OCI-LY7 (cell line): ENCODE measurements around the gene TTYH1. TPM values are rescaled to one million over a fixed set of nuclear protein-coding genes. Genes with fewer than 3 reads are reported as not detected.
A peak's percentile ranks its signal among the peaks of the same experiment; 100 is the strongest.

ENCODE experiments used
- BruUV-seq: library from RNA; stranded (reverse); fragments of 400-500 nt; replicated peaks from 2 replicates; lab custom pipeline; 2021; lab: Mats Ljungman, UMichigan
- CTCF ChIA-PET: fragments of 300-600 bp; sonication (Branson Sonifier 250); formaldehyde crosslinking; loops from one replicate; lab custom pipeline; 2022; ENCODE audit warnings: antibody characterized with exemption; ENCODE audit not compliant: unreplicated experiment; lab: Charles Lee
- POLR2A ChIA-PET: fragments of 300-600 bp; sonication (Branson Sonifier 250); formaldehyde crosslinking; loops from one replicate; lab custom pipeline; 2022; ENCODE audit warnings: antibody characterized with exemption; lab: Charles Lee
- DNase-seq: peaks from one replicate; pipeline ENCODE4 v3.0.0-alpha.2; 2015; ENCODE audit warnings: low spot score
- H2AFZ ChIP-seq: fragments of 200-600 bp; sonication (generic), shearing (Covaris generic); 2 replicates; pipeline ENCODE4 v1.6.1; 2014; ENCODE audit warnings: mild to moderate bottlenecking, antibody characterized with exemption, low read length, moderate library complexity
- H3K27ac ChIP-seq: fragments of 200-600 bp; sonication (generic); 2 replicates; pipeline ENCODE4 v1.5.1; 2014; ENCODE audit warnings: mixed run types, low read depth, mild to moderate bottlenecking, moderate library complexity, low read length, inconsistent platforms; ENCODE audit not compliant: poor library complexity, severe bottlenecking
- H3K36me3 ChIP-seq: fragments of 200-600 bp; sonication (generic); 2 replicates; pipeline ENCODE4 v1.6.1; 2014; ENCODE audit warnings: mild to moderate bottlenecking, antibody characterized with exemption, low read length, moderate library complexity, mixed read lengths; ENCODE audit not compliant: insufficient read depth
- H3K4me1 ChIP-seq: fragments of 200-600 bp; sonication (generic); 2 replicates; pipeline ENCODE4 v1.5.1; 2014; ENCODE audit warnings: mild to moderate bottlenecking, low read length; ENCODE audit not compliant: insufficient read depth, poor library complexity, severe bottlenecking
- H3K4me2 ChIP-seq: fragments of 200-600 bp; sonication (generic); 2 replicates; pipeline ENCODE4 v1.6.1; 2014; ENCODE audit warnings: mild to moderate bottlenecking, low read length
- H3K4me3 ChIP-seq: fragments of 200-600 bp; sonication (generic); 2 replicates; pipeline ENCODE4 v1.5.1; 2014; ENCODE audit warnings: mild to moderate bottlenecking, low read depth, low read length; ENCODE audit not compliant: poor library complexity, severe bottlenecking
- H3K79me2 ChIP-seq: fragments of 200-600 bp; sonication (generic); 2 replicates; pipeline ENCODE4 v1.6.1; 2016; ENCODE audit warnings: low read depth, mild to moderate bottlenecking, low read length, moderate library complexity, mixed read lengths; ENCODE audit not compliant: insufficient read depth
- H3K9me2 ChIP-seq: fragments of 200-600 bp; sonication (generic); 2 replicates; pipeline ENCODE4 v1.6.1; 2016; ENCODE audit warnings: mild to moderate bottlenecking, low read length, mixed read lengths; ENCODE audit not compliant: insufficient read depth
- H3K9me3 ChIP-seq: fragments of 200-600 bp; sonication (generic); 2 replicates; pipeline ENCODE4 v1.6.1; 2014; ENCODE audit warnings: mild to moderate bottlenecking, mixed run types, low read length, mixed read lengths
- H4K20me1 ChIP-seq: fragments of 200-600 bp; sonication (generic); 2 replicates; pipeline ENCODE4 v1.6.1; 2014; ENCODE audit warnings: mild to moderate bottlenecking, antibody characterized with exemption, low read length, moderate library complexity, mixed read lengths; ENCODE audit not compliant: insufficient read depth
- CTCF ChIP-seq: fragments of 200-600 bp; sonication (generic); conservative IDR thresholded peaks from 2 replicates; pipeline ENCODE4 v1.5.1; 2014; ENCODE audit warnings: mild to moderate bottlenecking, antibody characterized with exemption, low read length, moderate library complexity, mixed read lengths
- EZH2phosphoT487 ChIP-seq: fragments of 200-600 bp; sonication (generic); IDR thresholded peaks from 2 replicates; pipeline ENCODE4 v1.6.1; 2018; ENCODE audit warnings: low read depth, borderline replicate concordance, mild to moderate bottlenecking, mixed run types, antibody characterized with exemption, low read length, moderate library complexity, mixed read lengths
- intact Hi-C: fragments of 100-400 bp; cut with micrococcal nuclease; formaldehyde crosslinking; loops from one replicate; pipeline ENCODE4 v1.10.0; 2022; ENCODE audit not compliant: unreplicated experiment
- total RNA-seq, 2 experiments: library from RNA; depleted of rRNA in 1 of 2; stranded (reverse); fragments of >200 nt in 1 of 2; shearing (Covaris generic) in 1 of 2; gene quantifications; 2 replicates each; pipeline ENCODE4 v1.2.3, GENCODE V29; 2014 to 2022

TTYH1 gene
- total RNA-seq, 2 experiments from 2014 or later: 0.53 TPM; not detected in 1

- peaks cover 26% of the 10 kb centered on the region for H3K4me1 ChIP-seq
- H3K36me3 ChIP-seq: peaks cover 67% of the 10 kb centered on the region
- H2AFZ ChIP-seq: peak within 1 kb of the TSS; percentile 68; the same call in 1 of the 2 replicates
- peak within 1 kb of the TSS; percentile 98 for H3K4me3 ChIP-seq
- peak; percentile 98 for DNase-seq
- peak within 1 kb of the TSS; percentile 87 for H3K4me2 ChIP-seq
- intact Hi-C loops: loop anchor here (1.0 kb wide), 1 partner anchor 15 kb away; no protein-coding TSS in a partner anchor
- peaks cover 28% of the 10 kb centered on the region for H4K20me1 ChIP-seq
- ChIA-PET CTCF (no interaction called here), POLR2A (interaction anchor here (0.6 to 0.7 kb wide), 2 partner anchors 17 to 250 kb away, joined by 3 to 4 read pairs; no protein-coding TSS in a partner anchor)
- H3K79me2 ChIP-seq: peaks cover 51% of the 10 kb centered on the region
- no peaks in the 10 kb centered on the region for H3K9me3 ChIP-seq
- no TSS peak for BruUV-seq
- H3K9me2 ChIP-seq: no peaks in the 10 kb centered on the region
- peak within 1 kb of the TSS; percentile 72 for H3K27ac ChIP-seq
- TF ChIP-seq EZH2phosphoT487 (no peak), CTCF (no peak)
Observed at GRCh38 chr19:54448774-54449700, 33.8 kb downstream of the TTYH1 start, which contains the start of gene LENG8. LENG8 (plus strand) TSS chr19:54449199; CDS start chr19:54451345, 2,146 bp downstream.

- CTCF ChIA-PET: no interaction called here
- TF ChIP-seq EZH2phosphoT487: no peak
- TF ChIP-seq CTCF: no peak
- Histone ChIP-seq H3K27ac (peak overlapping the region; percentile 72), H3K4me1 (peaks cover 26% of the 10 kb centered on the region), H4K20me1 (peaks cover 28% of the 10 kb centered on the region), H3K9me3 (no peaks in the 10 kb centered on the region), H3K4me3 (peak overlapping the region; percentile 98), H3K79me2 (peaks cover 51% of the 10 kb centered on the region), H3K4me2 (peak overlapping the region; percentile 87), H3K9me2 (no peaks in the 10 kb centered on the region), H2AFZ (no peak overlapping the region; the same call in 1 of the 2 replicates), H3K36me3 (peaks cover 69% of the 10 kb centered on the region)
- DNase-seq: no peak
- BruUV-seq: no TSS peak
- POLR2A ChIA-PET: no interaction called here
- intact Hi-C loops: loop anchor here (1.0 kb wide), 1 partner anchor 15 kb away; no protein-coding TSS in a partner anchor
Observed at GRCh38 chr19:54449701-54450069, 34.4 kb downstream of the TTYH1 start.
